Measurements from ENCODE around the gene TLE3.

- no peak for TF ChIP-seq CTCF (IDR thresholded peaks at IDR 0.05; ENCODE audit: poor library complexity)
- TF ChIP-seq EZH2 (IDR thresholded peaks at IDR 0.05; ENCODE audit: borderline replicate concordance): no peak
Observed at GRCh38 chr15:70084461-70084860, 13.3 kb downstream of the TLE3 start.

Data from hepatocyte (in vitro differentiated cells).